ENCODE data around the gene PRKN.
"Not testable (repeated sequence)": the region's sequence is repeated elsewhere in the genome, so short reads cannot be mapped to it uniquely, and the experiment has no call there.

The PRKN gene

DNA sequence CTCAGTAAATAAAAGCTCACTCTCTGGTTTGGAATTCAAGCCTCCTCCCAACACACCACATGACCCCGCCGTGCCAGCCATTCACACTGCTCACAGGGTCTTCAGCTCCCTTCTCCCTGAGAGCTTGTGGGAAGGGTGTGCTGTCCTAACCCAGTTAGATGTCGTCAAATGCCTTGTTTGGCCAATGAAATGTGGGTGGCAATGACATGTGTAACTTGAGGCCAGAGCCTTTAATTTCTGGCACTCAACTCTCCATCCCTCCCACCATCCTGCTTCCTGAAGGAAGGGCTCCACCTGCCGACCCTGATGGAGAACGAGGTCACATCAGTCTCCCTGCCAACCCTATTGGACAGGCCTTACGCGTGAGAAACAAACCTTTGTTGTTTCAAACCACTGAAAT, 1229.2 kb downstream of the PRKN start:
- no peak for DNase-seq

DNA sequence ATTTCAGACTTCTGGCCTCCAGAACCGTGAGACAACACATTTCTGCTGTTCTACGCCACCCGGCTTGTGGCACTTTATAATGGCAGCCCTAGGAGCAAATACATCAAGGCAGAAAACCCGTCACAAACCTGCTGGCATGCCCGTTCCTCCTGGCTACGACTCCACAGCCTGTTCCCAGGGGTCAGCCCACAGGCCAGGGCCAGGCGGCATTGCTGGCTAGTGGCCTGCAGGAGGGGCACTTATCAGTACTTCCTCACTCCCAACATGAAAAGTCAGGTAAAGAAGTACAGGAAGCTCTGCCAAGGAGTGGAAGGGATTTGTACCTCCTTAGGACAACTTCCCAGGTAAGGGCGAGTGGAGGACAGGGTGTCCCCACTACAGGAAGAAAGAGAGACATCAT, 1230.6 kb downstream of the PRKN start:
- no peak for DNase-seq

DNA sequence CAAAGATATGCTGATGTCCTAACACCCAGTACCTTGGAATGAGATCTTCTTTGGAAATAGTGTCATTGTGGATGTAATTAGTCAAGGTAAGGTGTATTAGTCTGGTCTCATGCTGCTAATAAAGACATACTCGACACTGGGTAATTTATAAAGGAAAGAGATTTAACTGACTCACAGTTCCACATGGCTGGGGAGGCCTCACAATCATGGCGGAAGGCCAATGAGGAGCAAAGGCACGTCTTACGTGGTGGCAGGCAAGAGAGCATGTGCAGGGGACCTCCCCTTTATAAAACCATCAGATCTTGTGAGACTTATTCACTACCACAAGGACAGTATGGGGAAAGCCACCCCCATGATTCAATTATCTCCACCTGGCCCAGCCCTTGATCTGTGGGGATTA, 1231.3 kb downstream of the PRKN start:
- DNase-seq, result not testable (repeated sequence)

DNA sequence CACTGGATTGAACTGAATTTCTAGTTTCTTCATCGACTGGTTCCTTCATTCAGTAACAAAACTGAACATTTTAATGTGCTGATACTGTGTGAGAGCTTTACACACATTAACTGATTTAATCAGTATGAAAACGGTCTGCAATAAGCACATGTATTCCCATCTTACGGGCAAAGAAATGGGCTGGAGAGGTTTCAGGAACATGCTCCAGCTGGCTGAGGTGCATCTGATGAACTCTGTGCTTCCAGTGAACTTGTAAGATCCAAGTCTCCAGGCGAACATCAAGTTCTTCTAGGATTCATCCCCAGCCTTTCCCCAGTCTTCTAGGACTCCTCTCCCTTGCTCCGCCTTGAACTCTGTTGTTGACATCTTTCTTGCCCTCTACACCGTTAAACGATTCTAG, 1233.0 kb downstream of the PRKN start:
- DNase-seq, result no peak

DNA sequence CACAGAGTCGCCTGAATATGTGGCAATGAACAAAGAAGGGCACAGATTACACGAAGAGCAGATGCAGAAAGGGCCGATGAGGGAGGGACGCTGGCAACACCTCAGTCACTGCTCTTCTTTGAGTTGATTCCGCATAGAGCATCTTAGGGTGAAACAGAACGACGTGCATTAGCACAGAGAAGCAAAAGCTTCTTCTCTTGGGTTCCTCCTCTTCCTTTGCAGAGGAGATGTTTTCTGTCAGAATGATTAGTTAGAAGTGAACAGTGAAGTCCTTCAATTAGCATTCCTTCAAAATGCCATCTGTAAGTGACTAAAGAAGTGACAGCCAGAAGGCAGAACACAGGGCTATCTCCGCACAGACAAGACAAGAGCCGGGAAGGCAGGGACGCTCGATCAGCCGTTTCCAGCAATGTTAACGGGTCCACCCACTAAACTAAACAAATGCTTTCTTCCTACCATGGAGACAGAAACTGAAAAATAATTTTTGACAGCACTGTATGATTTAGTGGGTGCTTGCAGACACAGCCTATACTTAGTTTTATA, 1233.9 kb downstream of the PRKN start:
- DNase-seq, result no peak

DNA sequence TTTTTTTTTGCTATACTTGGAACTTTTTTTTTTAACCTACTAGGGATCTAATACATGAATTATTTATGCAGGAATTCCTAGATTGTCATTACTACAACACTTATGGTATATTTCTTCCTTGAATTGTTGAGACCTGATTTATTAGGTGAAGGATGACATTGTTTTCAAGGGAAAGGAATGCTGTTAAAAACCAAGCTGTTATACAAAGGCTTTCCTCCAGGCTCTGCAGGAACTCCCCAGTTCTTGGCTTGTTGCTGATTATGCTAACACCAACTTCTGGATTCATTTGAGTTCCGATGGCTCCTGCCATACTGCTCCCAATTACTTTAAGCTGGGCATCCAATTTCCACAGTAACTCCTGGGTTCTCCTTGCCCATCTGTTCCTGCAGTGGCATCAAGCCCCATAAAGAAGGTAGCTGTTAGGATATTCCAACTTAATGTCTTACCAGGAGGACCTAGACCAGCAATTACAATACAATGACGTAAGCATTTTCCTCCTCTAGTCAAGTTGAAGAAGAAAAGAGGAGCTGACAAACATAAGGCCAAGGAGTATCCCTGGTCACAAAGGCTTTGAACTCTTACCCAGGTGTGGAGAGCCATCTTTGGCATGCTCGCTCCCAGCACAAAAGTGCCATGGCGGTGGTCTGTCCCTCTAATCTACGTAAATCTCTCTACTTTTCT, 1237.8 kb downstream of the PRKN start:
- DNase-seq, result no peak

DNA sequence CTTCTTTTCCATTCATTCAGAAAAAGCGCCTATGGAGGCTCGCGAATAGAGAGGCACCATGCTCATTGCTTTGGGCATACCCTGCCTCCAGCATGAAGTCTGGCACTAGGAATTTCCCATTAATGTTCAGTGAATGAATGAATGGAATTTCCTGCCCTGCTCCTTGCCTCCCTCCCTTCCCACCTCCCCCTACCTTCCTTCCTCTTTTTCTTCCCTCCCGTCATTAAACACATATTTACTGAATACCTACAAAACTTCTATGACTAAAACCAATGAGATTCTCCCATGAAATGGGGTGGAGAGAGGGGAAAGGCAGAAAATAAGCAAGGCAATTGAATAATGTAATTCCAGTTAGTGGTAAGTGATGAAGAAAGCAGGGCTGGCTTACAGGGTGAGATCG, 1239.9 kb downstream of the PRKN start:
- DNase-seq, result no peak

DNA sequence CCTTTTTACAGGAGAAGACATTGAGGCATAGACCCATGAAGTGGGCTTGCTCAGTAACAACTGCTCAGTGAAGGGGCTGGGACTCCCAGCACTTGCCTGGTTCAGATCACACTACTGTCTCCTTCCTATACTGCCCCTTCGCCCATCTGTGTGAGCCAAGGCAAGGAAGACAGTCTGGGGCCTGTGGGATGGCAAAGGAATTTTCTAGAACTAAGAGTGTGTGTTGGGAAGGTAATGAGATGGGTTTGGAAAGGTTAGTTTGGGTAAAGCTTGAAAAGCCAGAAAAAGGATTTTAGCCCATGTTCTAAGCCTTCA, 1240.4 kb downstream of the PRKN start:
- no peak for DNase-seq

DNA sequence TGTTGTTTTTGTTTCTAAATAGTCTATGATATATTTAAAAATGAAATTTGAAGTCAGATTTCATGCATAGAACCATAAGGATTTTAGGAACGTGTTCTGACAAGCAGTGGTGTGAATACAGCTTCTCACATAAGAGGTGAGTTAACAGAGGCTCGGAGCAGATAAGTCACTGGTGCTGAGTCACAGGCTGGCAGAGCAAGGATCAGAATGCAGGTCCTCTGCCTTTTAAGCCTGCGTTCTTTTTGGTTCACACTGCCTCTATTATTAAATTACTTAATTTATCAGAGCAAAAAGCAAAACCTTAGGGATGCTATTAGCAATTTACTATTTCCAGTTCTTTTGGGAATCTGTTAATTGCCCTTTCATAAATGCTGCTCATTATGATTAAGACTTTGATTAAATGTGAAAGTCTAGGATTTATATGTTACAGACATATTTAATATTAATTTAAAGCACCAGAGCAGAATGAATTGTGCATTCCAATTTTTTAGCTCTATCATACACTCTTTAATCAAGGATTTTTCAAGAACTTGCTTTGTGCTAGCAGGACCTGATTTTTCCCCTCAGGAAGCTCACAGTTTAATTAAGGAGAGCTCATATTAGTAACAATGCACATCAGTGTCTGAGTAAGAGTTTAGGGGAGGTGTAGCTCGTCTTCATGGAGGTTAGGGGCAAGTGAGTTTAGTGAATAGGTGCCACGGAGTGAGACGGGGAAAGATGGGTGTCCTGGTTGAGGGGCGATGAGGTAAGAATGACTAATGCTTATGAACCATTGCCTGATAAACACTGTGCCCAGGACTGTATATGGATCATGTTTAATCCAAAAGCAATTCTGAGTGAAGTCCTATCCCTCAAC, 1241.0 kb downstream of the PRKN start:
- DNase-seq, result no peak

DNA sequence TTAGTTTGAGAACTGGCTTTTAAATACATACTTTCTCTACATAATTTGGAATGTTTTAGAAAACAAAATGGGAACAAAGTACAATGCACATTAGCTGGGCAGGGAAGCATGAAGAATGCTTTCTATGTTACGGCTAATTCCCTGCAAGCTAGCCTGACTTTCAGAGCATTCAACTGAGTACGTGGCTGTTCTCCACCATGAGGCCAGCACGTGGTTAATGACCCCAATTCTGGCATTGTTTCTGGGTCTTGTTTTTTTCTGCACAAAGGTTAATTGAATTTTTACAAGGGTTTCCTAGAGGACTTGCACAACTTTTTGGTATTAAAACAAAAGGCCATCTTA, 1245.1 kb downstream of the PRKN start:
- no peak for DNase-seq

DNA sequence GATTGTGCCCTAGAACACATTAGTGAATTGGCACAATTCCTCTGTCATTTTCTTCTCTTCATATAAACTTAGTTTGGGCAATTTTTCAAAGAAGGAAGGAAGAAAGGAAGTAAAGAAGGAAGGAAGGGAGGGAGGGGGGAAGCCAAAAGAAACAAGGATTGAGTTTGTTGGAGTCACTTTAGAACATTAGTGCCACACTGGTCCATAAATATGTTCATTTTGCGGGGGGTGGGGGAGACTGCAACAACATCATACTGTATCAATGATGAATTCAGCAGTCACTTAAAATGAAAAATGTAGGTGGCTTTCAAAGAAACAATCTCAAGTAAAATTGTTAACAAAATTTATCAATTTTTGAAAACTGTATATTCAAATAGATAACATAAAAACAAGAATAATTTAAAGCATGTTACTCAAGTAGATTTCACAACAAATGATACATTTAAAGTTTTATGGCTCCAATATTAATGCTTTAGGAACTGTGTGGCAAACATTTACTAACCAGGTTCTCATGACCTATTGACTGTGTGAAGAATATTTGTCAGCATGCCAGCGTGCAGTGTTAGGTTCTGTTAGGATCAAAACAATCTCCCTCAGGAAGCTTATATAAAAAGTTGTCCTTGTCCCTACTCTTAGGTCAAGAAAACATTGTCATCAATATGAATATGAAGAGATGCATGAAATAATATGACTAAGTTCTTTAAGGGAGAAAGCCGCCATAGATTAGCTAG, 1245.6 kb downstream of the PRKN start:
- no peak for DNase-seq

DNA sequence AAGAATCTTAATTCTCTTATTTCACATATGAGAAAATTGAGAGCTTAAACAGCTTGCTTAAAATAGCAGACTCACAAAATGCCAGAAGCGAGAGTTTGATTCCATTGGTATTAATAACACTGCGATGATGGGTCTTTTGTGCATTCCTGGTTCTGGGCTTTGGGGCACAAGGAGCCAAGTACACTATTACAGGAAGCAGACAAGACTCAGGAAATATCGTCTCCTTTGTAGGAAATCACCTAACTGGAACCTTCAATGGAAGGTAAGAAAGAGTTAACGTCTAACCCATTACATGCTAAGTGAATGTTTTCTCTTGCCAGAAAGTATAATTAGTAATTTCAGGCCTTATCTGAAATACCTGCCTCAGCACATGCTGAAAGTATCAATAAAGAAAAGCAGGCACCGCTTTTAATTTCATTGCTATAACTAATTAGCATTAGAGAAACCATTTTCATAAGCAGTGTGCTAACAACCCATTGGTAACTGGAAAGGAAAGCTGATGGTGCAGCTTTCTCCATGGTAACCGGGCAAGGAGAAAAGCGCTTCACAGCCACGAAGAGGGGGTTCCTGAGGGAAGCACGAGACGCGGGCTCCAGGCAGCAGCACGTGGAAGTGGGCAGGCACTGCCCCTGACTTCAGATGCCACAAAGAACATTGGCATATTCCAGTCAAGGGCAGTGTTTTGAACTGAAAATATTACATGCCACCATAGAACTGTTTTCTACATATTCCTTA, 1247.0 kb downstream of the PRKN start:
- no peak for DNase-seq

DNA sequence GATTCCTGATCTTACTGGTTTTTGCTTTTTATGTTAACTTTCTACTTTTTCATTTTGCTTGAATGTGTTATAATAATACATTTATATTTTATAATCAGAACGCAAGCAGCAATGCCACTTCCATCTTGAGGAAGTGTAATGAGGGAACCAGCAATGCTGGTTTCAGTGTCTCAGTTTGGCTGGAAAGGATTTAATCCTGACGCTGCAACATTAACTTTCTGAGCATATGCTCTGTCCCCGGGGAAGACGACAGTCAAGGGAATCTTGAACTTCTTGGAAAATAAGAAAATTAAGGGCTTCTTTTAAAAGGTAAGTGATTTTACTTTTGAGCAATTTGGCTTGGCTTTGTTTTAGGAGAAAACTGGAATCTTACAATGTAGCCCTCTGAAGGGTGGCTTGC, 1248.2 kb downstream of the PRKN start:
- no peak for DNase-seq

DNA sequence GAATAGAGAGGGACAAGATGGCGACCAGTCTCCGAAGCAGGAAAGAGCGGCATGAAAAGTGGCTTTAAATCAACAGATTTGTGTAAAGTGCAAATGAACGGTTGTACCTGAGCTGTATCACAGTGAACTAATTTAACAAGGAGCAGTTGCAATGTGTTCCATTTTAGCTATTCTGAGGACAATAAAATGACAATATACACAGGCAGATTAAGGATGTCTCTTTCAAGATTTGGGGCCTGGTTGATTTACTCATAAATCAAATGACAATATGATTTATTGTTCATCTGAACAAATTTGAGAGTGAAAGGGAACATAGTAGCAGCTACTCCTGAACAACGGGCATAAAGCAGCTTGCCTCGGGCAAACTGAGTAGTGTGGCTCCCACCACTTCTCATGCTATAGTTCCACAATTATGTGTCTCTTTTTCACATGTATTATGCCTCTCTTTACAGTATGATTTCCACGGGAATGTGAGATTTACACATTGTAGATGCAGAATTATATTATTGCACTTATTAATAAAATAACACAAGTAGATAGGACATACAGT, 1249.6 kb downstream of the PRKN start:
- no peak for DNase-seq

DNA sequence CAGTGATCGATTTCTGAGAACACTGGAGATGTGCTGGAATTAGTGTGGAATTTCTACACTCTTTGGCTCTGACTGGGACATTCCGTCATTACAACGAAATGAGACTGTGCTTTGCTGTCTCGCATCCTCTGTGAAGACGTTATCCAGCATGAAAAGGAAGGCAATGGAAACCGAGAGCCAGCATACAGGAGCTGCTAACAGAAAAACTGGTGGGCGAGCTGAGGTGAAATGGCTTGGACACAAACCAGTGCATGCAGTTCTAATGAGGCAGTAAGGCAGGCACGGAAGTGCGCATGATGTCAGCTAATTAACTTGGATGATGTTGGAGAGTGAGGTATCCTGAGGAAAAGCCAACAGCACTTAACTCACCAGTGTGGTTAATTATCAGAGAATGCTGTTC, 1250.9 kb downstream of the PRKN start:
- no peak for DNase-seq

DNA sequence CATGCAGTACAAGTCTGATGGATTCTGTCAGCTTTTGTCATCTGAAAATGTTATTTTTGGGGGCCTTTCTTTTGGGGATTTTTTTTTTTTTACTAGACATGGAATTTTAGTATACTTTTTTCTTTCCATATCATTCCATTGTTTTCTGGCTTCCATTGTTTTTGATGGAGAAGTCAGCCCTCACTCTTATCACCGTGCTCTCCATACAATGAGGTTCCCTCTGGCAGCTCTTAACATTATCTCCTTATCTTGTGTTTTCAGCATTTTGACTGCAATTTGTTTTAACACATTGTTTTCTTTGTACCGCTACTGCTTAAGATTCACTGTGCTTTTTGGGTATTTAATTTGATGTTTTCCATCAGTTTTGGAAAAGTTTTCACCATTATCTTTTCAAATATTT, 1262.2 kb downstream of the PRKN start:
- no peak for DNase-seq

DNA sequence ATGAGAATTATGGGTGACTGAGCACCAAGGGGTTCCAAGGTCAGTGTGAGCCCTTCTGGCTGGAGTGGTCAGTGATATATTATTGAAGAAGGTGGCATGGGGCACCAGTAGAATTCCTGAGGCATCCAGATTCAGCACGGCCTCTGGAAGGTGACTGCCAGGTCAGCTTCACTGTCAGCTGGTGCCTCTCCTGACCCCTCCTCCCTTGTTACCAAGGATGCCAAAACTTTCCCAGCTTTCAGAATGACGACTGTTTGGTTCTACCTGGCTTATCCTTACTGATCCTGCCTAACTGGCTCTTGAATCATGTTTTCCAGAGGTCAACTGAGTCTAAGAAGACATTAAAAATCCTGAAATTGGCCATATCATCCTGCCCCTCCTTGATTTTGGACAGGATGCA, 1264.5 kb downstream of the PRKN start:
- no peak for DNase-seq

DNA sequence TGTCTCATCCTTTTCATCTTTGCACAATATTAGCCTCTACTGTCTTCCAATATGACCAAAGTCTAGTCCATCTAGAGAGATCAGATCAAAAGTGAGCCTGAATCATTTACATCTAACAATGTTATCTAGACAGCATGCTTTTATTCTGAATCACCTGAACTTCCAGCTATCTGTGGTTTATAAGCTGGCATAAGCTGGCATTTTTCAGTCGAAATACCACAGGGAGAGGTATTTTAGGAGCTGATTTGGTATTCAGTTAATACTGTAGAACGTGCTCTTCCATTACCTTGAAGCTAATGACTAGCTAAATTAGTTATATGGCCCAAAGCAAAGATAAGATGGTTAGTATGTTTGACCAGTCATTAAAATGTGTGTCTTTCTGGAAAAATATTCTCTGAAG, 1265.4 kb downstream of the PRKN start:
- no peak for DNase-seq

DNA sequence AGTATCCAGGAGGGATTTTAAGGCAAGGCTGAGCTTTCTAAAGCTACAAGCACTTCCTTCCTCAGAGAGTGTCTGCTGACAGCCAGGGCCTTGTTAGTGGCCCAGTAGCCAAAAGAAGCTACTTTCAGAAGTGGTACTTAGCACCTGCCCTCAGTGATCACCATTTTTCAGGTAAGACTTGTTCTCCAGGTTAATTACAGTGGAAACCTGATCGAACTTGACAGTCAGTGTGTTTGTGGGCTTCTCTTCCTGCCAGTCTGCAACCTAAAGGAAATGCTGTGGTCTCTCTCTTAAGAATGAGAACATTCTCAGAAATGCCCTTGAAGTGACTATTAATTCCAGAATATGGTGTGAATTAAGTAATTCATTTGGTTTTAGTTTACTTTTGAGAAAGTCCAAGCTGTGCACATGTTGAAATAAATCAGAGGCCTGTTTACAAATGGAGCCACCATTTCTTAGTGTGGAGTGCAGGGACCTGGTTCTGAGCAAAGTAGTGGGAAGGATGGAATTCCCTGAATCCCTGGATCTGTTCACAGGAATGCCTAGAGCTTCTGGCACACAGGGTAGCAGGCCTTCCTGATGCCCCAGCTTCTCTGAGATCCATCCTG, 1268.5 kb downstream of the PRKN start:
- no peak for DNase-seq

DNA sequence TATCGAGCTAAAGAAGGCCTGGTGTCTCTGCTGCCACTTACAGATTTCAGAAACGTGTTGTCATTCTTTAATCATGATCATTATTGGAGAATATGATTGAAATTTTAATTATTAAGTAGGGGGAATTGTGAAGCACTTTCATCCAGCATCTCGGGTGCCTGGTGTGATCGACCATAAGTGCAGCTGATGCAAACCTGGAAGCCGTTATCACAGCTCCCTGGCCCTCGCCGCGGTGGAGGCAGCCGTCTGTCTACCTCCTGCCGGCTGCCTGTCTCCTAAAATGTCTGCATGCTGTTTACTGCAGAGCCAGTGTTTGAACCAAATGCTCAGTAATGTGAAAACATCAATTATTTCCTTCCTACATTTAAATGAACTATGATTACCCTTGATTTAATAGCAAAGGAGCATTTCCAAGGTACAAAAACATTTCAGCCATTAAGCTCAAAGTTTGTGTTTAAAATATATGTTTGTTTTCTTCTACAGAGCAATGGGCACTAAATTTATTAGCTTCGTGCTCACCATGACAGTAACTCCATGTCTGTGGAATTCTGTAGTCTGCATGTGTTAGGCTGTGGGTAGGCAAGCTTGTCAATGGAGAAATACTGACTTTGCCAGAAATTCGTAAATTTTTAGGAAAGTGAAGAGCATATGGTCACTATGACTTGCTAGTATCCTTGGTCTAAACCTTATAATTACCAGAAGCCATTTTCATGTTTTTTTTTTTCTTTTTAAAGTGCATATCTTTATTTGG, 1269.2 kb downstream of the PRKN start:
- DNase-seq, result no peak

DNA sequence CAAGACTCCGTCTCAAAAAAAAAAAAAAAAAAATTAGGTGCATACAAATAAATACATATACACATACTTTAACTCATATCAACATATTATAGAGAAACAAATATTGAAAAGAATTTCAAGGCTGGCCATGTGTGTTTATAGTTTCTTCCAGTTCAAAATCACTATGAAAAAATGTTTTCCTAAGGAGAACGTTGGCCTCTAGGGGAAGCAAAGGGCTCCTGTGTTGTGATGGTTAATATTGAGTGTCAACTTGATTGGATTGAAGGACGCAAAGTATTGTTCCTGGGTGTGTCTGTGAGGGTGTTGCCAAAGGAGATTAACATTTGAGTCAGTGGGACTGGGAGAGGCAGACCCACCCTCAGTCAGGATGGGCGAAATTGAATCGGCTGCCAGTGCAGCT, 1271.7 kb downstream of the PRKN start:
- DNase-seq, result no peak

DNA sequence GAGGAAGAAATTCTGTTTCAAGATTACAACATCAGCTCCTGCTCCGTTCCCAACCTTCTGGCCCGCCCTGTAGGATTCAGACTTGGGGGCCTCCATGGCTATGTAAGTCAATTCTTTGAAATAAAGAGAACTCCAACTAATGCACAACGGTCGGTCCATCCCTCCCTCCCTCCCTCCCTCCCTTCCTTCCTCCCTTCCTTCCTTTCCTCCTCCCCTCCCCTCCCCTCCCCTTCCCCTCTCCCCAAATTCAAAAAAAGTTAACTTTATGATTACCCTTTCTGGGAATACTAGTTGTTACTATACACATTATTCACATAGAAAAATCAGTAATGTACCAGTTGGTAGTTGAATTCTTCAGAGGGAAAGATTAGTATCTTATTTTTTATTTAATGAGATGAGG, 1274.0 kb downstream of the PRKN start:
- no peak for DNase-seq
